Measurements from ENCODE around the gene RPP40. TPM values are rescaled to one million over a fixed set of nuclear protein-coding genes. Genes with fewer than 3 reads are reported as not detected.
A peak's percentile ranks its signal among the peaks of the same experiment; 100 is the strongest.
"Not testable (repeated sequence)": the region's sequence is repeated elsewhere in the genome, so short reads cannot be mapped to it uniquely, and the experiment has no call there.

RPP40 gene
- total and polyA plus RNA-seq, 2 experiments from 2014 or later = 16.2 to 21.9 TPM

- peak; percentile 86 for DNase-seq
- in situ Hi-C loops (cut with MboI) = no loop called here
- H3K36me3 ChIP-seq (ENCODE audit: low read depth) = no peaks in the 10 kb centered on the region
Observed at GRCh38 chr6:5036269-5036668, 32.4 kb upstream of the RPP40 start.

DNA sequence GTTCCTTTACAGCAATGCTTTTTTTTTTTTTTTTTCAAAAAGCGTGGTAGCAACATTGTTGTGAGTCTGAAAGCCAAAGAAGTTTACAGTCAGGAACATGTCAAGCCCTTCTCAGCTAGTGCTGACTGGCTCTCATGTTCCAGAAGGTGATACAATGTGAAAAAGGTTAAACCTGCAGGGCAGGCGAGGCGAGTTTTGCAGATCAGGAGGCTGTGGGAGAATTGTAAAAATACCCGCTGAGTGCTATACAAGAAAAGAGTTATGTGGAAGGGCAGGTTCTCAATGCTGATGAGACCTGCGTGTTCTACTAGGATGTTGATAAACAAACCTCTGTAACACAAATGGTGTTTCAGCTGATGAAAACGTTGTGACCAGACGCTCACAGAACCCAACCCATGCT lies 30.9 kb upstream of the RPP40 start:
- Histone ChIP-seq H3K79me2 (ENCODE audit: insufficient read depth) (no peaks in the 10 kb centered on the region), H3K4me3 (no peak overlapping the region), H3K4me1 (ENCODE audit: insufficient read depth) (peaks cover 7% of the 10 kb centered on the region), H3F3A (ENCODE audit: insufficient read depth) (peaks cover 4% of the 10 kb centered on the region; the same call in 1 of the 2 replicates), H3K9me2 (ENCODE audit: insufficient read depth) (no peaks in the 10 kb centered on the region), H3K36me3 (ENCODE audit: low read depth) (no peaks in the 10 kb centered on the region), H4K20me1 (ENCODE audit: insufficient read depth) (no peaks in the 10 kb centered on the region), H3K9ac (no peak overlapping the region), H3K4me2 (ENCODE audit: unreplicated experiment) (no peak overlapping the region), H3K27ac (no peak overlapping the region), H3K27me3 (replicated peaks; ENCODE audit: insufficient read depth) (no peaks in the 10 kb centered on the region), H2AFZ (no peak overlapping the region), H3K9me3 (ENCODE audit: low read depth) (no peaks in the 10 kb centered on the region)
- 87% methylated on average over 7 of the region's 7 CpGs for WGBS, 2 experiments (ENCODE audit: low coverage in 1 of 2, low lambda C conversion rate in 2 of 2, missing lambda C conversion rate in 2 of 2)
- in situ Hi-C loops (cut with MboI) = no loop called here
- TF ChIP-seq EZH2 (IDR thresholded peaks at IDR 0.05; ENCODE audit: insufficient read depth, poor library complexity, severe bottlenecking) (no peak), EZH2phosphoT487 (IDR thresholded peaks at IDR 0.05; ENCODE audit: insufficient read depth, low read depth) (no peak)
- no peak for DNase-seq

More at GRCh38 chr6:5036269-5036668, 32.4 kb upstream of the RPP40 start:
- Histone ChIP-seq H2AFZ (peak overlapping the region; percentile 7; the same call in 1 of the 2 replicates), H3K4me3 (no peak overlapping the region), H4K20me1 (ENCODE audit: insufficient read depth) (no peaks in the 10 kb centered on the region), H3K9me3 (ENCODE audit: low read depth) (no peaks in the 10 kb centered on the region), H3F3A (ENCODE audit: insufficient read depth) (peaks cover 4% of the 10 kb centered on the region; the same call in 1 of the 2 replicates), H3K27ac (no peak overlapping the region), H3K9me2 (ENCODE audit: insufficient read depth) (no peaks in the 10 kb centered on the region), H3K4me2 (ENCODE audit: unreplicated experiment) (no peak overlapping the region), H3K9ac (no peak overlapping the region), H3K4me1 (ENCODE audit: insufficient read depth) (peaks cover 7% of the 10 kb centered on the region), H3K27me3 (replicated peaks; ENCODE audit: insufficient read depth) (no peaks in the 10 kb centered on the region), H3K79me2 (ENCODE audit: insufficient read depth) (no peaks in the 10 kb centered on the region)
- no peak for TF ChIP-seq EZH2phosphoT487 (IDR thresholded peaks at IDR 0.05; ENCODE audit: insufficient read depth, low read depth)
- TF ChIP-seq EZH2 (IDR thresholded peaks at IDR 0.05; ENCODE audit: insufficient read depth, poor library complexity, severe bottlenecking) = no peak
- 57 to 68% methylated on average over 8 of the region's 8 CpGs for WGBS, 2 experiments (ENCODE audit: low coverage in 1 of 2, low lambda C conversion rate in 2 of 2, missing lambda C conversion rate in 2 of 2)

DNA sequence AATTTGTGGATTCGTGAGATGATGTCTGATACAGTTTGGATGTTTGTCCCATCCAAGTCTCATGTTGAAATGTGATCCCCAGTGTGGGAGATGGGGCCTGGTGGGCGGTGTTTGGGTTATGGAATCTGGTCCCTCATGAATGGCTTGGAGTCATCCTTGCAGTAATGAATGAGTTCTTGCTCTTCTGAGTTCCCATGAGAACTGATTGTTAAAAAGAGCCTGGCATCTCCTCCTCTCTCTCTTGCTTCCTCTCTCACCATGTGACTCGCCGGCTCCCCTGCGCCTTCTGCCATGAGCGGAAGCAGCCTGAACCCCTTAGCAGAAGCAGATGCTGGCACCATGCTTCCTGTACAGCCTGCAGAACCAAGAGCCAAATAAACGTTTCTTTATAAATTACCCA lies 30.5 kb upstream of the RPP40 start:
- no peaks in the 10 kb centered on the region for H3K9me2 ChIP-seq (ENCODE audit: insufficient read depth)
- no peaks in the 10 kb centered on the region for H3K79me2 ChIP-seq (ENCODE audit: insufficient read depth)
- no peaks in the 10 kb centered on the region for H3K36me3 ChIP-seq (ENCODE audit: low read depth)
- 83 to 88% methylated on average over 7 of the region's 7 CpGs for WGBS, 2 experiments (ENCODE audit: low coverage in 1 of 2, low lambda C conversion rate in 2 of 2, missing lambda C conversion rate in 2 of 2)
- peaks cover 4% of the 10 kb centered on the region; the same call in 1 of the 2 replicates for H3F3A ChIP-seq (ENCODE audit: insufficient read depth)
- H3K9ac ChIP-seq = no peak overlapping the region
- DNase-seq = no peak
- no peak overlapping the region for H3K4me3 ChIP-seq
- H2AFZ ChIP-seq = no peak overlapping the region
- no peak overlapping the region for H3K4me2 ChIP-seq (ENCODE audit: unreplicated experiment)
- H4K20me1 ChIP-seq (ENCODE audit: insufficient read depth) = no peaks in the 10 kb centered on the region
- no peaks in the 10 kb centered on the region for H3K27me3 ChIP-seq (replicated peaks; ENCODE audit: insufficient read depth)
- H3K4me1 ChIP-seq (ENCODE audit: insufficient read depth) = peaks cover 7% of the 10 kb centered on the region
- in situ Hi-C loops (cut with MboI) = no loop called here
- no peaks in the 10 kb centered on the region for H3K9me3 ChIP-seq (ENCODE audit: low read depth)
- no peak for TF ChIP-seq EZH2phosphoT487 (IDR thresholded peaks at IDR 0.05; ENCODE audit: insufficient read depth, low read depth)
- no peak for TF ChIP-seq EZH2 (IDR thresholded peaks at IDR 0.05; ENCODE audit: insufficient read depth, poor library complexity, severe bottlenecking)
- no peak overlapping the region for H3K27ac ChIP-seq

- H2AFZ ChIP-seq; in situ Hi-C loops (cut with MboI): not testable (repeated sequence)
Observed at GRCh38 chr6:5033214-5033904, 29.5 kb upstream of the RPP40 start.

GRCh38 chr6:5032706-5033105 lies 28.9 kb upstream of the RPP40 start:
- peak overlapping the region; percentile 85 for H2AFZ ChIP-seq
- H3K79me2 ChIP-seq (ENCODE audit: insufficient read depth); H4K20me1 ChIP-seq (ENCODE audit: insufficient read depth); H3K9me2 ChIP-seq (ENCODE audit: insufficient read depth); H3K36me3 ChIP-seq (ENCODE audit: low read depth); H3K27ac ChIP-seq; H3K27me3 ChIP-seq (replicated peaks; ENCODE audit: insufficient read depth); H3K9me3 ChIP-seq (ENCODE audit: low read depth); H3F3A ChIP-seq (ENCODE audit: insufficient read depth); H3K4me1 ChIP-seq (ENCODE audit: insufficient read depth); in situ Hi-C loops (cut with MboI): not testable (repeated sequence)
- peak; percentile 69 for DNase-seq
- H3K4me2 ChIP-seq (ENCODE audit: unreplicated experiment) = peak overlapping the region; percentile 68
- 20 to 23% methylated on average over 13 of the region's 13 CpGs for WGBS, 2 experiments (ENCODE audit: low coverage in 1 of 2, low lambda C conversion rate in 2 of 2, missing lambda C conversion rate in 2 of 2)
- 0 out of 2 replicates have a peak overlapping the region, but pooled peaks have one; percentile 0 for H3K9ac ChIP-seq
- H3K4me3 ChIP-seq = peak overlapping the region; percentile 63

More at GRCh38 chr6:5033214-5033904, 29.5 kb upstream of the RPP40 start:
- not testable (repeated sequence) for H3F3A ChIP-seq (ENCODE audit: insufficient read depth); DNase-seq; H4K20me1 ChIP-seq (ENCODE audit: insufficient read depth); H3K27me3 ChIP-seq (replicated peaks; ENCODE audit: insufficient read depth); H3K27ac ChIP-seq; H3K4me3 ChIP-seq; H3K9me3 ChIP-seq (ENCODE audit: low read depth); H3K9me2 ChIP-seq (ENCODE audit: insufficient read depth); H3K4me1 ChIP-seq (ENCODE audit: insufficient read depth); H3K4me2 ChIP-seq (ENCODE audit: unreplicated experiment); H3K9ac ChIP-seq; H3K79me2 ChIP-seq (ENCODE audit: insufficient read depth); H3K36me3 ChIP-seq (ENCODE audit: low read depth)
- 80 to 87% methylated on average over 3 to 6 of the region's 14 CpGs for WGBS, 2 experiments (ENCODE audit: low coverage in 1 of 2, low lambda C conversion rate in 2 of 2, missing lambda C conversion rate in 2 of 2)
